ENCODE measurements around the gene RASGEF1B.

RASGEF1B gene

GRCh38 chr4:81471588-81472280, at the start of gene RASGEF1B:
Gene RASGEF1B (minus strand): TSS chr4:81471907. CDS start chr4:81459508, 12,399 bp downstream.
- peak; percentile 11 to 93 (median 86) for DNase-seq

GRCh38 chr4:81519856-81520255, 48.1 kb upstream of the RASGEF1B start:
- DNase-seq = no peak

- no peak for DNase-seq
These were observed 47.7 kb upstream of the RASGEF1B start for GRCh38 chr4:81519427-81519773.

GRCh38 chr4:81518762-81519426, 47.2 kb upstream of the RASGEF1B start:
- no peak for DNase-seq

GRCh38 chr4:81516241-81516640, 44.5 kb upstream of the RASGEF1B start:
- DNase-seq = no peak

GRCh38 chr4:81512757-81513501, 41.2 kb upstream of the RASGEF1B start:
- DNase-seq = no peak

GRCh38 chr4:81512001-81512756, 40.5 kb upstream of the RASGEF1B start:
- no peak for DNase-seq

GRCh38 chr4:81510643-81511178, 39.0 kb upstream of the RASGEF1B start:
- DNase-seq = no peak

- DNase-seq = no peak
These were observed 38.1 kb upstream of the RASGEF1B start for GRCh38 chr4:81509822-81510221.

GRCh38 chr4:81509191-81509590, 37.5 kb upstream of the RASGEF1B start:
- DNase-seq = no peak

GRCh38 chr4:81508411-81509185, 36.9 kb upstream of the RASGEF1B start:
- DNase-seq = no peak

- DNase-seq = no peak
These were observed 35.8 kb upstream of the RASGEF1B start for GRCh38 chr4:81507530-81507929.

- no peak for DNase-seq
These were observed 35.0 kb upstream of the RASGEF1B start for GRCh38 chr4:81506731-81507130.

- no peak for DNase-seq
These were observed 34.0 kb upstream of the RASGEF1B start for GRCh38 chr4:81505726-81506125.

GRCh38 chr4:81505004-81505598, 33.4 kb upstream of the RASGEF1B start:
- peak in 14 of 58 donors; percentile 2 to 52 (median 16) for DNase-seq

- peak in 2 of 58 donors; percentile 24 for DNase-seq
These were observed 32.7 kb upstream of the RASGEF1B start for GRCh38 chr4:81504112-81505003.

GRCh38 chr4:81503586-81503985, 31.9 kb upstream of the RASGEF1B start:
- peak in 1 of 58 donors; percentile 8 for DNase-seq

- DNase-seq = no peak
These were observed 30.9 kb upstream of the RASGEF1B start for GRCh38 chr4:81502564-81502963.

GRCh38 chr4:81499840-81500239, 28.1 kb upstream of the RASGEF1B start:
- DNase-seq = no peak
